Dedifferentiated amniotic fluid mesenchymal stem cell (primary cell): ENCODE results near the gene VDR.
"Not testable (repeated sequence)": the region's sequence is repeated elsewhere in the genome, so short reads cannot be mapped to it uniquely, and the experiment has no call there.

Experiments used
- DNase-seq: peaks from one replicate; pipeline ENCODE4 v3.0.0-alpha.2; 2016; ENCODE audit errors: extremely low spot score

VDR gene

DNA sequence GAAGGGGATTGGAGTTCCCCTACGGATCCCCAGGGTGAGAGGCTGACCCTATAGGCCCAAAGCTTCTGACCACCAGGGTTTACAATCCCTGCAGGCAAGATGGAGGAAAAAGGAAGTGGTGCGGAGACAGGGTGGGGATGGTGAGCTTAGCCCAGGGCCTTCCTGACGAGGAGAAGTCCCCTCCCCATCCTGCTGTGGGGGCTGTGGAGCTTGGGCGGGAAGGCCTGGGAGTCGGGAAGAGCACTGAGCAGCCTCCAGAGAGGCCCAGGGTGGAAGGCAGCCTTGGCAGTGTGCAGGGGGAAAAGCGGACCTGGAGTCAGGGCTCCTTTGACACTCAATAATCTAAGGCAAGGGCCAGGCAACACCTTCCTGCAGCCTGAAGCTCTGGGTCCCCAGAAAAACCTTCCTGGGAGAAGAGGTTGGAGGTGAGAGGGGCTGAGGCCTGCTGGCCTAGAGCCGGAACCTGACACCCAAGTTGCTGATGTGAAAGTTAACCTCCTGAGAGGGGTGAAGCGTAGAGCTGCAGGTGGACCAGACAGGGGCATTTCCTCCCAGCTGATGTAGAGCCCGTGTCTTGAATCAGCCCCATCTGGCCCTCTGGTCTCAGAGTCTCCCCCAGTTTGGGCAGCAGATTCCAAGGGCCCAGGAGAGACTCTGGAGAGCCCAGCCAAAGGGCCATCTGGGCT is 91.1 kb downstream of the VDR start:
- DNase-seq, result no peak

- DNase-seq, result peak; percentile 80
These were observed 91.8 kb downstream of the VDR start for GRCh38 chr12:47812797-47813510.

GRCh38 chr12:47811581-47812484 is 93.0 kb downstream of the VDR start:
- DNase-seq, result peak; percentile 67

DNA sequence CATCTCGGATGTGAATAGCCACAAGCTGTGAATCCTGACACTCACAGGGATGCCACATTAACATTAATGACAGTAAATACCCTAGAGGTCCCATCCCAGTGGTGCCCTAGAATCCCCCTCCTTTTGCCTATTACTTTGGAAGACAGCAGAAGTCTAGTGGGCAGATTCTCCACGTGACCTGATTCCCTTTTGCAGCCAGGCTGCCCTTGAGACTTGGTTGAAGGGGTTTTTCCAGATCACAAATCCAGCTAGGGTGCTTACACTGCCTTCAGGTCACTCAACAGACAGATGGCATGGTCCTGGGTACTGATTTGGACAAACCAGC is 93.8 kb downstream of the VDR start:
- DNase-seq, result no peak

DNA sequence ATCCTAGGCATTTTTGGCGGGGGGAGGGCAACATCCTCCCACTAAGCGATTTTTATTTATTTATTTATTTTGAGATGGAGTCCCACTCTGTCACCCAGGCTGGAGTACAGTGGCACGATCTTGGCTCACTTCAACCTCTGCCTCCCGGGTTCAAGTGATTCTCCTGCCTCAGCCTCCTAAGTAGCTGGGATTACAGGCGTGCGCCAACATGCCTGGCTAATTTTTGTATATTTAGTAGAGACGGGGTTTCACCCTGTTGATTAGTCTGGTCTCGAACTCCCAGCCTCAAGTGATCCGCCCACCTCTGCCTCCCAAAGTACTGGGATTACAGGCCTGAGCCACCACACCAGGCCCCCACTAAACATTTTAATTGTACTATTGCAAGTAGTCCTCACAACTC is 95.3 kb downstream of the VDR start:
- not testable (repeated sequence) for DNase-seq

GRCh38 chr12:47808574-47809365 is 96.0 kb downstream of the VDR start:
- no peak for DNase-seq

DNA sequence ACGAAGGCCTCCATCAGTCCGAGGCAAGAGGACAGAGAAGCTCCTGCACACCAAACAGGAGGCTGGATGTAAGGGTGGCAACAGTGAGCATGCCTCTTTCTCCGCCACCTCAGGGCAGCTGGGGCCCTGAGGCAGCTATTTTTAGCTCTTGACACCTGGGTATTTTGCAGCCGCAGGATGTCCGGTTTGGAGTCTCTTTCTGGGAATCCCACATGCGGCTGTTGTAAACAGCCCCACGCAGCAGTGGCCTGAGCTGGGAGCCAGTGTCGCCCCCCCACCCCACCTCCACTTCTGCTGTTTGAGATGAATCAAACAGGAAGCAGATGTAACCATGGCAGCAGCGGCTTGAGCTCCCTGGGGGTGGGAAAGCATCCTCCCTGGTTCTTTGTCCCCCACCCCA is 96.7 kb downstream of the VDR start:
- no peak for DNase-seq

DNA sequence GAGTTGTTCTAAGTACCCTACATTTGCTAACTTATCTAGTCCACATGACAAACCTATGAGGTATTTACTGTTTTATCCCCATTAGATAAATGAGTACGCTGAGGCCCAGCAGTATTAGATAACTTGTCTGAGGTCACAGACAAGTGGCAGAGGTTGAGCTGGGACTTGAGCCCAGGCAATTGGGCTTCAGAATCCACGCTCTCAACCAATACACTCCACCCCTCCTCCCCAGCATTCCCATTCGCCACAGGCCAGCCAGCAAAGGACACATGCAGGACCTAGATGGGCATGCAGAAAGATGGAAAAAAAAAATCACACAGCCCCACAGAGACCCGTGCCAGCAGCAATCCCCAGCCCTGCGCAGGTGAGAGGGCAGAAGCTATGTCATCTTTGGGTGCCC is 97.5 kb downstream of the VDR start:
- DNase-seq, result no peak

GRCh38 chr12:47805417-47805816 is 99.4 kb downstream of the VDR start:
- no peak for DNase-seq

- no peak for DNase-seq
These were observed 100.6 kb downstream of the VDR start for GRCh38 chr12:47804171-47804570.

DNA sequence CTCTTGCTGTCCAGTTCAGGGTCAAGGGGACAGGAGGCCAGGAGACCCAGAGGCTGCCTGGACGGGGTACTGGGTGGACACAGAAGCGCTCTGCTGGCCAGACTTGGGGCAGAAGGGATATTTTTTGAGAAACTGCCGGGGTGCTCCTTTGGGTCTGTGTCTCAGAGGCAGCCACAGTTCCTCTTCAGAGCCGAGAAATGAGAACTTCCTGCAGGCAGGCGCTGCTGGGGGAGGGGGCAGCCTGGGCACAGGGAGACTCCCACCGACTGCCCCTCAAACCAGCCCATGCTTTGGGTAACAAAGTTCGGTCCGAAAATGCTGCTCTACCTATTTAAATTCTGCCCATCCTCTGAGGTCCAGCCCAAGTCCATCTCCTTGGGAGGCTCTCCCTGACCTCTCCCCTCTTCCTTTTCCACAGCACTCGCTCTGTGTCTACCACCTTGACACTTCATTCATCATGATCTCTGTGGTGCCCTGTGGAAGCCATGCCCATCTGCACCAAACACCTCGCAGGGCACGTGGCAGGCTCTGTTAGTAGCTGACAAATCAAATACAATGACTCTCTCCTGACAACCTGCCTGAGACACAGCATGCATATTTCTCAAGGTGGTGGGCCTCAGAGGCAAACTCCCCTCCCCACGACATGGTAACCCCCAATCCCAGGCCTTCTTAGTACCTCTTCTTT is 101.5 kb downstream of the VDR start:
- no peak for DNase-seq

- no peak for DNase-seq
These were observed 102.5 kb downstream of the VDR start for GRCh38 chr12:47802312-47802711.

- DNase-seq, result no peak
These were observed 102.9 kb downstream of the VDR start for GRCh38 chr12:47801904-47802246.

- DNase-seq, result no peak
These were observed 103.5 kb downstream of the VDR start for GRCh38 chr12:47801170-47801903.

DNA sequence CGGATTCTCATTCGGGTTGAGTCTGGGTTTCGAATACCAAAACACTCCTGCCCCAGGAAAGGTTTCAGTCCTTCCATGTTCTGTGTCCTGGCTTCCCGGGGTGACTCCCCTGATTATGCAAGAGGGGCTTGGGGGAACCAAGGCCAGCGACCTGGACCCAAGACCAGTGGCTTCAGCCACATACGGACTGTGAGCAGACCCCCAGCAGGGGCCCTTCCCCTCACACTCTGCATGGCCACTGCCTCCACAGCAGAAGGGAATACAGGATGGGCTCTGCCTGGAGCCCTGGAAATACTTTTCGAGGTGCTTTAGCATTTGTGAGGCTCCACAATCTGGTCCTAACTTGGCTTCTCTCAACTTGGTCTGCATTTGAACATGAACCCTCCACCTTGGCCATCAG is 104.2 kb downstream of the VDR start:
- DNase-seq, result no peak

- DNase-seq, result no peak
These were observed 105.3 kb downstream of the VDR start for GRCh38 chr12:47799357-47799955.

GRCh38 chr12:47798382-47798948 is 106.3 kb downstream of the VDR start:
- no peak for DNase-seq

- DNase-seq, result no peak
These were observed 107.4 kb downstream of the VDR start for GRCh38 chr12:47797441-47797840.

DNA sequence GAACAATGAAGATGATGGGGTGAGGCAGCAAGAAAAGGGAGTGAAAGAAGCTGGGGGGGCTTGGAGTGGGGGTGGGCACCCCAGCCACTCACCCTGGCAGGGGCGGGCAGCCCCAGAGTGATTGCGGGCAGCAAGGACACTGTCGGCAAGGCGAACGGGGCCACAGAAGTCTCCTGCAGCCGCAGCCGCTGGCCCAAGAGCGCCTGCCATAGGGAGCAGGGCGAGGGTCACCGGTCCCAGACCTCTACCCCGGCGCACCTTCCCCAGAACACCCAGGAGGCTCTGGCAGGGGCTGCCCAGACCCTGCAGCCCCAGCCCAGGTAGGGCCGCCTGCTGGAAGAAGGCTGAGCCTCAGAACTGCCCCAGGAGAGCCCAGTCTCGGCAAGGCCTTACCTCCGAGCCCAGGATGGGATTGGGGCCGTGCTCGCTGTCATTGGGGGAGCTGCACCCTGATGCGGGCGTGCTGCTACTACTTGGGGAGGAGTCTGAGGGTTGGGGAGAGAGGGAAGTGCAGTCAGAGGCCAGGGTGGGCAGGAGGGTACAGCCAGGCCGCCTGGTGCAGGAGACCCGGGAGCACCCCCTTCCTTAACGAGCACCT is 108.9 kb downstream of the VDR start:
- DNase-seq, result no peak
